ENCODE data around the gene PCSK6.
"Not testable (repeated sequence)": the region's sequence is repeated elsewhere in the genome, so short reads cannot be mapped to it uniquely, and the experiment has no call there.

PCSK6 gene

DNA sequence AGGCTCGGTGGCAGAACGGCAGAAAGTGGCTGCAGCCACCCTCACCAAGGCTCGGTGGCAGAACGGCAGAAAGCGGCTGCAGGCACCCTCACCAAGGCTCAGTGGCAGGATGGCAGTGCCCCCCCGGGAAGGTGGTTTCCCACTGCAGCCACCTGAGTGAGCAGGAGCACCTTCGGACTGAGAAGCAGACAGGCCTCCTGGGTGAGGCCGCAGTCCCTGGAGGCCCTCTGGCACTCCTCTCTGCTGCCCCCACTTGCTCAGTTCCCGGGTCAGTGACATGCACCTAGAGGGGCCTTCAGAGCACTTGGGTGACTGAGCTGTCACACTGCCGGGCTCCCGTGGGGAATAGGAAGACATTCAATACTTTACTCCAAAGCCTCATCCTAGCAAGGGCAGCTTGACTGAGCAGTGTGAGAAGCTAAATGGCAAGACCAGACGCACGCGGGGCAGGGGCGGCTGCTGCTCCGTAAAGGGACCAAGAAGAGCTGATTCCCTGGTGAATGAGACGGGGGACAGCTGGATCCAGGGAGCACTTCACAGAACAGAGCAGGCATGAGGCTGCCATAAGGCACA, 62.7 kb downstream of the PCSK6 start:
- peaks cover 9% of the 10 kb centered on the region for H3K4me1 ChIP-seq (ENCODE audit: control insufficient read depth, low read depth, low read length)
- H3K9ac ChIP-seq (ENCODE audit: low read length), result no peak overlapping the region
- no peak overlapping the region for H3K4me3 ChIP-seq (ENCODE audit: low read length)
- H3K36me3 ChIP-seq (ENCODE audit: control insufficient read depth, low read depth, low read length), result no peaks in the 10 kb centered on the region
- H3K27me3 ChIP-seq (ENCODE audit: control insufficient read depth, insufficient read depth, low read length), result peaks cover 65% of the 10 kb centered on the region
- no peak overlapping the region for H3K27ac ChIP-seq (ENCODE audit: low read length)
- H3K9me3 ChIP-seq (ENCODE audit: control insufficient read depth, low read depth, low read length), result no peaks in the 10 kb centered on the region

GRCh38 chr15:101425787-101426365, 63.6 kb downstream of the PCSK6 start:
- H3K27me3 ChIP-seq (ENCODE audit: control insufficient read depth, insufficient read depth, low read length), result peaks cover 65% of the 10 kb centered on the region
- no peaks in the 10 kb centered on the region for H3K36me3 ChIP-seq (ENCODE audit: control insufficient read depth, low read depth, low read length)
- H3K9ac ChIP-seq (ENCODE audit: low read length), result no peak overlapping the region
- H3K4me3 ChIP-seq (ENCODE audit: low read length), result no peak overlapping the region
- no peak overlapping the region for H3K27ac ChIP-seq (ENCODE audit: low read length)
- H3K9me3 ChIP-seq (ENCODE audit: control insufficient read depth, low read depth, low read length), result no peaks in the 10 kb centered on the region
- H3K4me1 ChIP-seq (ENCODE audit: control insufficient read depth, low read depth, low read length), result peaks cover 9% of the 10 kb centered on the region

- H3K27ac ChIP-seq (ENCODE audit: low read length), result no peak overlapping the region
- no peak overlapping the region for H3K4me3 ChIP-seq (ENCODE audit: low read length)
- H3K27me3 ChIP-seq (ENCODE audit: control insufficient read depth, insufficient read depth, low read length), result peaks cover 65% of the 10 kb centered on the region
- no peak overlapping the region for H3K9ac ChIP-seq (ENCODE audit: low read length)
- H3K9me3 ChIP-seq (ENCODE audit: control insufficient read depth, low read depth, low read length), result no peaks in the 10 kb centered on the region
- H3K36me3 ChIP-seq (ENCODE audit: control insufficient read depth, low read depth, low read length), result no peaks in the 10 kb centered on the region
- peaks cover 9% of the 10 kb centered on the region for H3K4me1 ChIP-seq (ENCODE audit: control insufficient read depth, low read depth, low read length)
Observed at GRCh38 chr15:101424984-101425383, 64.5 kb downstream of the PCSK6 start.

DNA sequence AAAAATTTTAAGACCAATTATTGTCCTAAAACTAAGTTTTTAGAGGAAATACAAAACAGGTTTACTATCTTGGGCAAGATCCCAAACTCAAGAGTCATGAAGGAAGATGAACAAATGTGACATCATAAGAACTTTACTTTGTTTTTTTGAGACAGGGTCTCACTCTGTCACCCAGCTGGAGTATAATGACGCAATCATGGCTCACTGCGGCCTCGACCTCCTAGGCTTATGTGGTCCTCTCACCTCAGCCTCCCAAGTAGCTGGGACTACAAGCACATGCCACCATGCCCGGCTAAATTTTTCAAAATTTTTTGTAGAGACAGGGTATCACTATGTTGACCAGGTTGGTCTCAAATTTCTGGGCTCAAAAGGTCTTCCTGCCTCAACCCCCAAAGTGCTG, 69.3 kb downstream of the PCSK6 start:
- Histone ChIP-seq H3K27ac (ENCODE audit: low read length) (no peak overlapping the region), H3K9me3 (ENCODE audit: control insufficient read depth, low read depth, low read length) (no peaks in the 10 kb centered on the region), H3K27me3 (ENCODE audit: control insufficient read depth, insufficient read depth, low read length) (peaks cover 21% of the 10 kb centered on the region), H3K4me1 (ENCODE audit: control insufficient read depth, low read depth, low read length) (no peaks in the 10 kb centered on the region), H3K9ac (ENCODE audit: low read length) (no peak overlapping the region), H3K4me3 (ENCODE audit: low read length) (no peak overlapping the region), H3K36me3 (ENCODE audit: control insufficient read depth, low read depth, low read length) (no peaks in the 10 kb centered on the region)

DNA sequence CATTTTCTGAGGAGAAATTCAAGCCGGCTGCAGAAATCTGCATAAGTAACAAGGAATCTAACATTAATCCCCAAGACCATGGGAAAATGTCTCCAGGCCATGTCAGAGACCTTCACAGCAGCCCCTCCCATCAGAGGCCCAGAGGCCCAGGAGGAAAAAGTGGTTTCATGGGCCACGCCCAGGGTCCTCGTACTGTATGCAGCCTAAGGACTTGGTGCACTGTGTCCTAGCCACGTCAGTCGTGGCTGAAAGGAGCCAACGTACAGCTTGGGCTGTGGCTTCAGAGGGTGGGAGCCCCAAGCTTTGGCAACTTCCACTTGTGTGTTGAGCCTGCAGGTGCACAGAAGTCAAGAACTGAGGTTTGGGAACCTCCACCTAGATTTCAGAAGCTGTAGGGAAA, 73.0 kb downstream of the PCSK6 start:
- not testable (repeated sequence) for H3K4me3 ChIP-seq (ENCODE audit: low read length); H3K27ac ChIP-seq (ENCODE audit: low read length); H3K9me3 ChIP-seq (ENCODE audit: control insufficient read depth, low read depth, low read length); H3K9ac ChIP-seq (ENCODE audit: low read length); H3K36me3 ChIP-seq (ENCODE audit: control insufficient read depth, low read depth, low read length); H3K27me3 ChIP-seq (ENCODE audit: control insufficient read depth, insufficient read depth, low read length); H3K4me1 ChIP-seq (ENCODE audit: control insufficient read depth, low read depth, low read length)

DNA sequence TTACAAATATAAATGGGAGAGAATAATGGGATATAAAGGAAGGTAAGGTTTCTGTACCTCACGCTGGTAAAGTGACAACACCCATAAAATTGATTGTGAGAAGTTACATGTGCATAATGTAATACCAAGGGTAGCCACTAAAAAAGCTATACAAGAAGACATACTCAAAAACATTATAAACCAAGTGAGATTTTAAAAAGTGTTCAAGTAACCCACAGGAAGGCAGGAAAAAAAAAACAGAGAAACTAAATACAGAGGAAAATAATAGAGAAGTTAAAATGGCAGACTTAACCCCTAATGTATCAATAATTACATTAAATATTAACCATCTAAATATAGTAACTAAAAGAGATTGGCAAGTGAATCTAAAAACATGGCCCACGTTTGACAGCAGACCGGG, 76.3 kb downstream of the PCSK6 start:
- H3K4me3 ChIP-seq (ENCODE audit: low read length), result no peak overlapping the region
- H3K9ac ChIP-seq (ENCODE audit: low read length), result no peak overlapping the region
- peaks cover 10% of the 10 kb centered on the region for H3K4me1 ChIP-seq (ENCODE audit: control insufficient read depth, low read depth, low read length)
- H3K36me3 ChIP-seq (ENCODE audit: control insufficient read depth, low read depth, low read length), result no peaks in the 10 kb centered on the region
- H3K27ac ChIP-seq (ENCODE audit: low read length), result no peak overlapping the region
- H3K27me3 ChIP-seq (ENCODE audit: control insufficient read depth, insufficient read depth, low read length), result no peaks in the 10 kb centered on the region
- no peaks in the 10 kb centered on the region for H3K9me3 ChIP-seq (ENCODE audit: control insufficient read depth, low read depth, low read length)

DNA sequence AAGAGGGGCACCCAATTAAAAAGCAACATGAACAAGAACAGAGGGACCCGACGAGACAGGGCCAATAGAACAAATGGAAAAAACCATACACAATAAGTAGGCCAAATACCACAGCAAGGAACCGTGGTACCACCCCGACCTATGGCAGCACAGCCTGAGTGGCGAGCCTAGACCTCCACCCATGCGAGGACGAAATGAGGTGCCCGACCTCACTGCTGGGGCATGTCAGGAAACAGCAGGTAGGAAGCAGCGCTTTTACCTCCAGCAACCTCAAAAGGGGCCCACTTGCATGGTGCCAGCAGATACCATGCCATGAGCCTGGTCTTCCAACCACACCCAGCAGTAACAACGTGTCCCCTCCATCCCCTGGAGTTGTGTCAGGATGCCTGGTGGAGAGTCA, 77.9 kb downstream of the PCSK6 start:
- Histone ChIP-seq H3K27me3 (ENCODE audit: control insufficient read depth, insufficient read depth, low read length) (no peaks in the 10 kb centered on the region), H3K9me3 (ENCODE audit: control insufficient read depth, low read depth, low read length) (no peaks in the 10 kb centered on the region), H3K4me3 (ENCODE audit: low read length) (no peak overlapping the region), H3K27ac (ENCODE audit: low read length) (no peak overlapping the region), H3K4me1 (ENCODE audit: control insufficient read depth, low read depth, low read length) (peaks cover 12% of the 10 kb centered on the region), H3K9ac (ENCODE audit: low read length) (no peak overlapping the region), H3K36me3 (ENCODE audit: control insufficient read depth, low read depth, low read length) (no peaks in the 10 kb centered on the region)

- Histone ChIP-seq H3K4me1 (ENCODE audit: control insufficient read depth, low read depth, low read length) (peaks cover 12% of the 10 kb centered on the region), H3K27ac (ENCODE audit: low read length) (no peak overlapping the region), H3K9ac (ENCODE audit: low read length) (no peak overlapping the region), H3K36me3 (ENCODE audit: control insufficient read depth, low read depth, low read length) (no peaks in the 10 kb centered on the region), H3K9me3 (ENCODE audit: control insufficient read depth, low read depth, low read length) (no peaks in the 10 kb centered on the region), H3K4me3 (ENCODE audit: low read length) (no peak overlapping the region), H3K27me3 (ENCODE audit: control insufficient read depth, insufficient read depth, low read length) (no peaks in the 10 kb centered on the region)
Observed at GRCh38 chr15:101411085-101411484, 78.4 kb downstream of the PCSK6 start.

DNA sequence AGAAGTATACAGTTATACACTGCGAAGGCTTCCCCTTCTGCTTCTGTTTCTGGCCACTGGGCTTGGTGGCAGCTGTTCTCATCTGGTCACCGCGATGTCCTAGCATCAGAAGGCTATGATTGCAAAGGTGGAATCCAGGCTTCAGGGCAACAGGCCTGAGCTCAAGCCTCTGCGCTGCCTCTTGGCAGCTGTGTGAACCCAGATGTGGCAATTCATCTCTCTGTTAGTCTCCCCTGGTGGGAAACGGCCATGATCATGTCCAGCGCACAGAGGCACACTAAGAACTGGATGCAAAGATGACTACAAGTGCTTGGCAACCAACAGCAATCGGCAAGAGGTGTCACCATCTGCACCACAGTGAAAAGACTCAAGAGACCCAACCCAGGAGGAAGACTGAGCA, 78.9 kb downstream of the PCSK6 start:
- H3K27ac ChIP-seq (ENCODE audit: low read length), result no peak overlapping the region
- no peaks in the 10 kb centered on the region for H3K27me3 ChIP-seq (ENCODE audit: control insufficient read depth, insufficient read depth, low read length)
- no peaks in the 10 kb centered on the region for H3K36me3 ChIP-seq (ENCODE audit: control insufficient read depth, low read depth, low read length)
- no peak overlapping the region for H3K4me3 ChIP-seq (ENCODE audit: low read length)
- H3K4me1 ChIP-seq (ENCODE audit: control insufficient read depth, low read depth, low read length), result peaks cover 12% of the 10 kb centered on the region
- no peak overlapping the region for H3K9ac ChIP-seq (ENCODE audit: low read length)
- H3K9me3 ChIP-seq (ENCODE audit: control insufficient read depth, low read depth, low read length), result no peaks in the 10 kb centered on the region

- Histone ChIP-seq H3K27me3 (ENCODE audit: control insufficient read depth, insufficient read depth, low read length) (no peaks in the 10 kb centered on the region), H3K9ac (ENCODE audit: low read length) (no peak overlapping the region), H3K27ac (ENCODE audit: low read length) (no peak overlapping the region), H3K9me3 (ENCODE audit: control insufficient read depth, low read depth, low read length) (no peaks in the 10 kb centered on the region), H3K4me3 (ENCODE audit: low read length) (no peak overlapping the region), H3K4me1 (ENCODE audit: control insufficient read depth, low read depth, low read length) (peaks cover 12% of the 10 kb centered on the region), H3K36me3 (ENCODE audit: control insufficient read depth, low read depth, low read length) (no peaks in the 10 kb centered on the region)
Observed at GRCh38 chr15:101409621-101410020, 79.9 kb downstream of the PCSK6 start.

- Histone ChIP-seq H3K9ac (ENCODE audit: low read length) (no peak overlapping the region), H3K4me1 (ENCODE audit: control insufficient read depth, low read depth, low read length) (peaks cover 12% of the 10 kb centered on the region), H3K27me3 (ENCODE audit: control insufficient read depth, insufficient read depth, low read length) (no peaks in the 10 kb centered on the region), H3K36me3 (ENCODE audit: control insufficient read depth, low read depth, low read length) (no peaks in the 10 kb centered on the region), H3K9me3 (ENCODE audit: control insufficient read depth, low read depth, low read length) (no peaks in the 10 kb centered on the region), H3K27ac (ENCODE audit: low read length) (no peak overlapping the region), H3K4me3 (ENCODE audit: low read length) (no peak overlapping the region)
Observed at GRCh38 chr15:101407966-101408775, 81.3 kb downstream of the PCSK6 start.

- Histone ChIP-seq H3K27ac (ENCODE audit: low read length) (no peak overlapping the region), H3K36me3 (ENCODE audit: control insufficient read depth, low read depth, low read length) (no peaks in the 10 kb centered on the region), H3K27me3 (ENCODE audit: control insufficient read depth, insufficient read depth, low read length) (no peaks in the 10 kb centered on the region), H3K4me3 (ENCODE audit: low read length) (no peak overlapping the region), H3K9me3 (ENCODE audit: control insufficient read depth, low read depth, low read length) (no peaks in the 10 kb centered on the region), H3K9ac (ENCODE audit: low read length) (no peak overlapping the region), H3K4me1 (ENCODE audit: control insufficient read depth, low read depth, low read length) (peaks cover 12% of the 10 kb centered on the region)
Observed at GRCh38 chr15:101407439-101407838, 82.1 kb downstream of the PCSK6 start.
